ENCODE measurements around the gene WDR26. TPM values are rescaled to one million over a fixed set of nuclear protein-coding genes. Genes with fewer than 3 reads are reported as not detected.

Gene WDR26
- total and polyA plus RNA-seq, 2 experiments from 2014 or later, result 10.7 to 43.4 TPM

- H3K79me2 ChIP-seq (ENCODE audit: insufficient read depth), result peaks cover 58% of the 10 kb centered on the region
- H3K27me3 ChIP-seq (replicated peaks; ENCODE audit: insufficient read depth), result no peaks in the 10 kb centered on the region
- H3K4me1 ChIP-seq (ENCODE audit: insufficient read depth), result peaks cover 10% of the 10 kb centered on the region; the same call in 1 of the 2 replicates
- peaks cover 9% of the 10 kb centered on the region for H4K20me1 ChIP-seq (ENCODE audit: insufficient read depth)
- no peak for DNase-seq
- in situ Hi-C loops (cut with MboI), result no loop called here
- H2AFZ ChIP-seq, result 0 out of 2 replicates have a peak overlapping the region, but pooled peaks have one; percentile 91
- H3K9me2 ChIP-seq (ENCODE audit: insufficient read depth), result no peaks in the 10 kb centered on the region
- H3K9ac ChIP-seq, result peak overlapping the region; percentile 86
- H3K9me3 ChIP-seq (ENCODE audit: low read depth), result no peaks in the 10 kb centered on the region
- WGBS, 2 experiments (ENCODE audit: low coverage in 1 of 2, low lambda C conversion rate in 2 of 2, missing lambda C conversion rate in 2 of 2), result 55 to 60% methylated on average over 4 of the region's 4 CpGs
- peaks cover 8% of the 10 kb centered on the region; the same call in 1 of the 2 replicates for H3K36me3 ChIP-seq (ENCODE audit: low read depth)
- H3K4me3 ChIP-seq, result peak overlapping the region; percentile 89
- peak overlapping the region; percentile 86 for H3K27ac ChIP-seq
- no peak for TF ChIP-seq EZH2phosphoT487 (IDR thresholded peaks at IDR 0.05; ENCODE audit: insufficient read depth, low read depth)
- TF ChIP-seq EZH2 (IDR thresholded peaks at IDR 0.05; ENCODE audit: insufficient read depth, poor library complexity, severe bottlenecking), result no peak
- H3F3A ChIP-seq (ENCODE audit: insufficient read depth), result peaks cover 10% of the 10 kb centered on the region; the same call in 1 of the 2 replicates
- peak overlapping the region; percentile 98 for H3K4me2 ChIP-seq (ENCODE audit: unreplicated experiment)
Measured at GRCh38 chr1:224358237-224358636, 76.4 kb downstream of the WDR26 start.

- peaks cover 10% of the 10 kb centered on the region; the same call in 1 of the 2 replicates for H3F3A ChIP-seq (ENCODE audit: insufficient read depth)
- DNase-seq, result peak; percentile 79
- peaks cover 53% of the 10 kb centered on the region for H3K79me2 ChIP-seq (ENCODE audit: insufficient read depth)
- peak overlapping the region; percentile 86 for H3K27ac ChIP-seq
- peak overlapping the region; percentile 89 for H3K4me3 ChIP-seq
- peak overlapping the region; percentile 91 for H2AFZ ChIP-seq
- peak overlapping the region; percentile 98 for H3K4me2 ChIP-seq (ENCODE audit: unreplicated experiment)
- H3K9me3 ChIP-seq (ENCODE audit: low read depth), result no peaks in the 10 kb centered on the region
- peaks cover 10% of the 10 kb centered on the region; the same call in 1 of the 2 replicates for H3K4me1 ChIP-seq (ENCODE audit: insufficient read depth)
- peaks cover 6% of the 10 kb centered on the region; the same call in 1 of the 2 replicates for H4K20me1 ChIP-seq (ENCODE audit: insufficient read depth)
- H3K27me3 ChIP-seq (replicated peaks; ENCODE audit: insufficient read depth), result no peaks in the 10 kb centered on the region
- 12 to 14% methylated on average over 9 of the region's 9 CpGs for WGBS, 2 experiments (ENCODE audit: low coverage in 1 of 2, low lambda C conversion rate in 2 of 2, missing lambda C conversion rate in 2 of 2)
- H3K36me3 ChIP-seq (ENCODE audit: low read depth), result peaks cover 8% of the 10 kb centered on the region; the same call in 1 of the 2 replicates
- TF ChIP-seq EZH2phosphoT487 (IDR thresholded peaks at IDR 0.05; ENCODE audit: insufficient read depth, low read depth), result no peak
- no peak for TF ChIP-seq EZH2 (IDR thresholded peaks at IDR 0.05; ENCODE audit: insufficient read depth, poor library complexity, severe bottlenecking)
- in situ Hi-C loops (cut with MboI), result no loop called here
- H3K9me2 ChIP-seq (ENCODE audit: insufficient read depth), result no peaks in the 10 kb centered on the region
- peak overlapping the region; percentile 86 for H3K9ac ChIP-seq
Measured at GRCh38 chr1:224357626-224358124, 76.9 kb downstream of the WDR26 start.

GRCh38 chr1:224356685-224357625, 77.6 kb downstream of the WDR26 start, which contains the start of gene CNIH4:
Gene CNIH4 (plus strand): TSS chr1:224356879. CDS start chr1:224356925, 46 bp downstream.
- Histone ChIP-seq H3K27ac (peak within 1 kb of the TSS; percentile 86), H4K20me1 (ENCODE audit: insufficient read depth) (peaks cover 6% of the 10 kb centered on the region; the same call in 1 of the 2 replicates), H3K4me3 (peak within 1 kb of the TSS; percentile 89), H3K4me1 (ENCODE audit: insufficient read depth) (peaks cover 10% of the 10 kb centered on the region; the same call in 1 of the 2 replicates), H3K9me3 (ENCODE audit: low read depth) (no peaks in the 10 kb centered on the region), H2AFZ (peak within 1 kb of the TSS; percentile 91), H3K4me2 (ENCODE audit: unreplicated experiment) (peak within 1 kb of the TSS; percentile 98), H3K79me2 (ENCODE audit: insufficient read depth) (peaks cover 45% of the 10 kb centered on the region), H3K27me3 (replicated peaks; ENCODE audit: insufficient read depth) (no peaks in the 10 kb centered on the region), H3F3A (ENCODE audit: insufficient read depth) (peaks cover 10% of the 10 kb centered on the region; the same call in 1 of the 2 replicates), H3K36me3 (ENCODE audit: low read depth) (peaks cover 8% of the 10 kb centered on the region; the same call in 1 of the 2 replicates), H3K9me2 (ENCODE audit: insufficient read depth) (no peaks in the 10 kb centered on the region), H3K9ac (peak within 1 kb of the TSS; percentile 86)
- DNase-seq, result peak; percentile 98
- TF ChIP-seq EZH2 (IDR thresholded peaks at IDR 0.05; ENCODE audit: insufficient read depth, poor library complexity, severe bottlenecking), result no peak
- no peak for TF ChIP-seq EZH2phosphoT487 (IDR thresholded peaks at IDR 0.05; ENCODE audit: insufficient read depth, low read depth)
- in situ Hi-C loops (cut with MboI), result no loop called here
- WGBS, 2 experiments (ENCODE audit: low coverage in 1 of 2, low lambda C conversion rate in 2 of 2, missing lambda C conversion rate in 2 of 2), result 1% methylated on average over 66 to 68 of the region's 78 CpGs
